Suprapubic skin (tissue), 4 donors: ENCODE results near the gene CEP85L.

Source experiments
- CTCF ChIP-seq, 2 donors: fragments of 200-600 bp in 1 of 2; fragments of 450-650 bp in 1 of 2; sonication (generic) in 1 of 2; IDR thresholded peaks; one replicate each; pipeline ENCODE4 v1.5.1; 2016 to 2019; ENCODE audit warnings: antibody characterized with exemption in 2 of 2, mild to moderate bottlenecking in 1 of 2, moderate library complexity in 1 of 2
- EP300 ChIP-seq: sonication (generic); formaldehyde crosslinking; IDR thresholded peaks from one replicate; pipeline ENCODE4 v1.6.1; 2017; ENCODE audit warnings: antibody characterized with exemption
- POLR2A ChIP-seq, 2 donors: fragments of 450-650 bp; IDR thresholded peaks; one replicate each; pipeline ENCODE4 v1.6.1; 2017; ENCODE audit warnings: antibody characterized with exemption in 2 of 2, mild to moderate bottlenecking in 2 of 2, moderate library complexity in 2 of 2
- POLR2AphosphoS5 ChIP-seq, 3 donors: sonication (generic); formaldehyde crosslinking; IDR thresholded peaks; one replicate each; pipeline ENCODE4 v1.6.1; 2017; ENCODE audit warnings: antibody characterized with exemption in 3 of 3

DNA sequence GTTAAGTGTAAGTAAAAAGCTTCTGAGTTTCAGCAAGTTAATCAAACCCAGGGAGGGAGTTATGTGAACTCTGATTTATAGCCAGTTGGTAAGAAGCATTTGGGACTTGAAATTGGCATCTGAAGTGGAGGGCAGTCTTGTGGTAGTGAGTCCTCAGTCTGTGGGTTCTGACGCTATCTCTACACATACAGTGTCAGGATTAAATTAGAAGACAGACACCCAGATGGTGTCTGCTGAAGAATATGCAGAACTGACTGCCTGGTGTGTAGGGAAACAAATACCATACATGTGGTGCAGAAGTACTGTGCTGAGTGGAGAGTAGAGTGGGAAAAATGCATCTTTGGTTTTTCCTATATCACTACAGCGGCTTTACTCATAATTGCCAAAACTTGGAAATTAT, 146.8 kb downstream of the CEP85L start:
- no peak for TF ChIP-seq CTCF (IDR thresholded peaks at IDR 0.05)
- no peak for TF ChIP-seq EP300
- no peak for TF ChIP-seq POLR2A (IDR thresholded peaks at IDR 0.05)
- no peak for TF ChIP-seq POLR2AphosphoS5 (IDR thresholded peaks at IDR 0.05)
